Common myeloid progenitor, CD34-positive (primary cell): ENCODE data around the gene PAX5.

Experiments used
- CTCF ChIA-PET: fragments of 350-600 bp; sonication (Branson Sonifier 250); formaldehyde crosslinking; loops from one replicate; lab custom pipeline; 2021; ENCODE audit warnings: antibody characterized with exemption; lab: Charles Lee
- POLR2A ChIA-PET: fragments of 350-600 bp; sonication (Branson Sonifier 250); formaldehyde crosslinking; loops from one replicate; lab custom pipeline; 2021; ENCODE audit warnings: antibody characterized with exemption; lab: Charles Lee
- DNase-seq, 3 donors: peaks; one replicate each; pipeline versions ENCODE4 v3.0.0 to v3.0.0-alpha.2; 2013
- H3K27ac ChIP-seq, 2 experiments: 1 replicate in 1 of 2; 2 replicates in 1 of 2; pipeline ENCODE4 v1.7.0; 2013; ENCODE audit warnings: inconsistent platforms in 2 of 2, low read length in 2 of 2, mild to moderate bottlenecking in 2 of 2, low read depth in 1 of 2, moderate library complexity in 1 of 2; ENCODE audit not compliant: severe bottlenecking in 2 of 2, insufficient read depth in 1 of 2, poor library complexity in 1 of 2
- H3K27me3 ChIP-seq, 5 experiments: replicated peaks in 2 of 5; 1 replicate in 3 of 5; 2 replicates in 2 of 5; pipeline versions ENCODE4 v1.6.1 to v1.7.0; 2013; ENCODE audit warnings: low read length in 4 of 5, mild to moderate bottlenecking in 2 of 5, moderate library complexity in 2 of 5, inconsistent platforms in 1 of 5; ENCODE audit not compliant: insufficient read depth in 5 of 5, control insufficient read depth in 4 of 5
- H3K36me3 ChIP-seq, 4 experiments: 1 replicate in 2 of 4; 2 replicates in 2 of 4; pipeline versions ENCODE4 v1.6.1 to v1.7.0; 2013; ENCODE audit warnings: low read length in 3 of 4, control low read depth in 1 of 4, mild to moderate bottlenecking in 1 of 4; ENCODE audit not compliant: control insufficient read depth in 4 of 4, insufficient read depth in 4 of 4
- H3K4me1 ChIP-seq, 4 experiments: 1 replicate in 3 of 4; 2 replicates in 1 of 4; pipeline versions ENCODE4 v1.6.1 to v1.7.1; 2013; ENCODE audit warnings: low read length in 3 of 4, mild to moderate bottlenecking in 3 of 4, control low read depth in 1 of 4, inconsistent platforms in 1 of 4, moderate library complexity in 1 of 4; ENCODE audit not compliant: control insufficient read depth in 4 of 4, insufficient read depth in 4 of 4; ENCODE audit errors: control extremely low read depth in 1 of 4
- H3K4me3 ChIP-seq, 7 experiments: 1 replicate in 4 of 7; 2 replicates in 3 of 7; pipeline versions ENCODE4 v1.5.1 to v1.7.0; 2013; ENCODE audit warnings: mild to moderate bottlenecking in 7 of 7, low read length in 6 of 7, moderate library complexity in 6 of 7, inconsistent platforms in 2 of 7, low read depth in 2 of 7, control low read depth in 1 of 7; ENCODE audit not compliant: insufficient read depth in 4 of 7, control insufficient read depth in 1 of 7; ENCODE audit errors: extremely low read depth in 1 of 7
- H3K9me3 ChIP-seq, 5 experiments: 1 replicate in 4 of 5; 2 replicates in 1 of 5; pipeline versions ENCODE4 v1.6.1 to v1.7.1; 2013; ENCODE audit warnings: low read length in 4 of 5, mild to moderate bottlenecking in 2 of 5, inconsistent platforms in 1 of 5, low read depth in 1 of 5, moderate library complexity in 1 of 5; ENCODE audit not compliant: control insufficient read depth in 4 of 5, insufficient read depth in 2 of 5; ENCODE audit errors: control extremely low read depth in 1 of 5
- WGBS: methylation state at CpG from one replicate; pipeline ENCODE4 v1.1.5; 2013; ENCODE audit not compliant: insufficient coverage; 5-methylcytosine and 5-hydroxymethylcytosine counted together

PAX5 gene

GRCh38 chr9:36937346-36937745, 96.7 kb downstream of the PAX5 start:
- DNase-seq, result no peak
- CTCF ChIA-PET, result interaction anchor here (0.9 kb wide), 1 partner anchor 15 kb away, joined by 3 read pairs; no protein-coding TSS in a partner anchor
- POLR2A ChIA-PET, result interaction anchor here (0.5 kb wide), 1 partner anchor 19 kb away, joined by 3 read pairs; no protein-coding TSS in a partner anchor

GRCh38 chr9:36936498-36936831, 97.6 kb downstream of the PAX5 start:
- H3K4me3 ChIP-seq, result no peak overlapping the region
- ChIA-PET POLR2A (no interaction called here), CTCF (no interaction called here)
- no peaks in the 10 kb centered on the region for H3K36me3 ChIP-seq
- no peaks in the 10 kb centered on the region for H3K4me1 ChIP-seq
- H3K27me3 ChIP-seq, result peaks cover 0 to 20% (median 11%) of the 10 kb centered on the region in 5 experiments
- no peak overlapping the region for H3K27ac ChIP-seq
- H3K9me3 ChIP-seq, result peaks cover 0 to 3% (median 0%) of the 10 kb centered on the region in 5 experiments
- no peak for DNase-seq

More at GRCh38 chr9:36937346-36937745, 96.7 kb downstream of the PAX5 start:
- peaks cover 0 to under 1% (median 0%) of the 10 kb centered on the region in 5 experiments for H3K9me3 ChIP-seq
- H3K36me3 ChIP-seq, result no peaks in the 10 kb centered on the region
- H3K4me1 ChIP-seq, result no peaks in the 10 kb centered on the region
- no peak overlapping the region for H3K27ac ChIP-seq
- no peak overlapping the region for H3K4me3 ChIP-seq
- WGBS, result 70% methylated on average over 5 of the region's 7 CpGs
- H3K27me3 ChIP-seq, result peaks cover 0 to 20% (median 11%) of the 10 kb centered on the region in 5 experiments

- Histone ChIP-seq H3K4me1 (no peaks in the 10 kb centered on the region), H3K9me3 (peaks cover 0 to 3% (median 0%) of the 10 kb centered on the region in 5 experiments), H3K27me3 (peaks cover 0 to 20% (median 11%) of the 10 kb centered on the region in 5 experiments), H3K4me3 (no peak overlapping the region), H3K36me3 (no peaks in the 10 kb centered on the region), H3K27ac (no peak overlapping the region)
- no peak for DNase-seq
- ChIA-PET POLR2A (no interaction called here), CTCF (interaction anchor here (0.6 kb wide), 1 partner anchor 508 kb away, joined by 3 read pairs; no protein-coding TSS in a partner anchor)
- whole genome bisulfite sequencing, result 95% methylated on average over 5 of the region's 9 CpGs
Measured at GRCh38 chr9:36935768-36936497, 98.1 kb downstream of the PAX5 start.

GRCh38 chr9:36935332-36935731, 98.7 kb downstream of the PAX5 start:
- ChIA-PET POLR2A (no interaction called here), CTCF (interaction anchor here (0.6 to 1.0 kb wide), 2 partner anchors 21 to 508 kb away, joined by 3 read pairs; no protein-coding TSS in a partner anchor)
- peaks cover 0 to 3% (median 0%) of the 10 kb centered on the region in 5 experiments for H3K9me3 ChIP-seq
- H3K27ac ChIP-seq, result no peak overlapping the region
- H3K4me1 ChIP-seq, result no peaks in the 10 kb centered on the region
- no peak overlapping the region for H3K4me3 ChIP-seq
- H3K27me3 ChIP-seq, result peaks cover 0 to 20% (median 10%) of the 10 kb centered on the region in 5 experiments
- no peaks in the 10 kb centered on the region for H3K36me3 ChIP-seq
- 92% methylated on average over 4 of the region's 4 CpGs for WGBS
- DNase-seq, result no peak

GRCh38 chr9:36934478-36935065, 99.5 kb downstream of the PAX5 start:
- WGBS, result 91% methylated on average over 3 of the region's 5 CpGs
- ChIA-PET CTCF (interaction anchor here (1.0 kb wide), 1 partner anchor 22 kb away, joined by 3 read pairs; no protein-coding TSS in a partner anchor), POLR2A (no interaction called here)
- Histone ChIP-seq H3K4me1 (no peaks in the 10 kb centered on the region), H3K27me3 (peaks cover 0 to 20% (median 10%) of the 10 kb centered on the region in 5 experiments), H3K9me3 (peaks cover 0 to 3% (median 0%) of the 10 kb centered on the region in 5 experiments), H3K36me3 (no peaks in the 10 kb centered on the region), H3K27ac (no peak overlapping the region), H3K4me3 (no peak overlapping the region)
- no peak for DNase-seq

GRCh38 chr9:36933676-36934215, 100.3 kb downstream of the PAX5 start:
- Histone ChIP-seq H3K4me1 (peaks cover 0 to 8% (median 4%) of the 10 kb centered on the region in 4 experiments), H3K27me3 (peaks cover 0 to 19% (median 5%) of the 10 kb centered on the region in 5 experiments), H3K36me3 (no peaks in the 10 kb centered on the region), H3K4me3 (no peak overlapping the region), H3K9me3 (peaks cover 0 to 3% (median 0%) of the 10 kb centered on the region in 5 experiments), H3K27ac (no peak overlapping the region)
- POLR2A ChIA-PET, result interaction anchor here (0.7 kb wide), 1 partner anchor 42 kb away, joined by 3 read pairs; no protein-coding TSS in a partner anchor
- CTCF ChIA-PET, result no interaction called here
- DNase-seq, result no peak
- 90% methylated on average over 5 of the region's 6 CpGs for WGBS
